A549 (cell line): Measurements from ENCODE around the gene GJB5. TPM values are rescaled to one million over a fixed set of nuclear protein-coding genes. Genes with fewer than 3 reads are reported as not detected.
"Not testable (repeated sequence)": the region's sequence is repeated elsewhere in the genome, so short reads cannot be mapped to it uniquely, and the experiment has no call there.

ENCODE experiments used
- ATAC-seq, 2 experiments: fragments of 200-7000 bp in 1 of 2; fragments of >200 bp in 1 of 2; cut with Nextera tagmentation in 1 of 2; cut with Tn5 transposase in 1 of 2; 3 replicates each; pipeline versions ENCODE4 v1.8.0 to v1.9.1; 2018 to 2020; ENCODE audit warnings: mild to moderate bottlenecking in 1 of 2, moderate library complexity in 1 of 2
- CTCF ChIA-PET: fragments of 300-600 bp; sonication (Branson Sonifier 250); formaldehyde crosslinking; extraction: SDS; loops from one replicate; lab custom pipeline; 2021; ENCODE audit warnings: antibody characterized with exemption, inconsistent platforms; lab: Yijun Ruan, JAX
- POLR2A ChIA-PET: fragments of 350-600 bp; formaldehyde crosslinking; extraction: SDS; loops from one replicate; lab custom pipeline; 2021; ENCODE audit warnings: antibody characterized with exemption, inconsistent platforms; lab: Yijun Ruan, JAX
- DNase-seq, 2 experiments: peaks; one replicate each; pipeline versions ENCODE4 v3.0.0 to v3.0.0-alpha.2; 2011 to 2016; ENCODE audit warnings: low read depth in 1 of 2, low spot score in 1 of 2
- FAIRE-seq: peaks from 2 replicates; lab custom pipeline; 2011; peaks lifted over from hg19 to GRCh38; lab: Jason Lieb, UNC
- H3K27ac ChIP-seq, 2 experiments: fragments of >200 bp; sonication (Bioruptor Twin); formaldehyde crosslinking; 3 replicates each; pipeline ENCODE4 v1.5.1; 2016 to 2017
- H3K4me1 ChIP-seq: fragments of >200 bp; sonication (Bioruptor Twin); formaldehyde crosslinking; 3 replicates; pipeline ENCODE4 v1.6.1; 2016
- H3K4me2 ChIP-seq: fragments of >200 bp; sonication (Bioruptor Twin); formaldehyde crosslinking; 3 replicates; pipeline ENCODE4 v1.6.1; 2016
- H3K4me3 ChIP-seq: fragments of >200 bp; sonication (Bioruptor Twin); formaldehyde crosslinking; 3 replicates; pipeline ENCODE4 v1.5.1; 2016
- H3K9me3 ChIP-seq: fragments of >200 bp; sonication (Bioruptor Twin); formaldehyde crosslinking; 3 replicates; pipeline ENCODE4 v1.6.1; 2016
- BHLHE40 ChIP-seq: IDR thresholded peaks from 2 replicates; pipeline ENCODE4 v1.6.1; 2012; ENCODE audit warnings: low read depth, low read length, inconsistent platforms
- E2F6 ChIP-seq: IDR thresholded peaks from 2 replicates; pipeline ENCODE4 v1.6.1; 2012; ENCODE audit warnings: low read depth, borderline replicate concordance
- EHF ChIP-seq: fragments of 250-450 bp; sonication (Bioruptor Pico); IDR thresholded peaks from 2 replicates; pipeline ENCODE4 v1.5.0; 2020; ENCODE audit warnings: mild to moderate bottlenecking
- ELK1 ChIP-seq: fragments of 150-350 bp; IDR thresholded peaks from 2 replicates; pipeline ENCODE4 v1.6.1; 2014; ENCODE audit warnings: low read depth, mild to moderate bottlenecking, low read length
- EP300 ChIP-seq, 2 experiments: fragments of >200 bp; sonication (Bioruptor Twin); formaldehyde crosslinking; IDR thresholded peaks; 2 replicates in 1 of 2; 3 replicates in 1 of 2; pipeline ENCODE4 v1.6.1; 2016 to 2017
- FOSB ChIP-seq: fragments of 250-450 bp; sonication (Bioruptor Pico); IDR thresholded peaks from 2 replicates; pipeline ENCODE4 v1.5.0; 2020; ENCODE audit warnings: mild to moderate bottlenecking, moderate library complexity
- JUN ChIP-seq, 2 experiments: fragments of >200 bp; sonication (Bioruptor Twin); formaldehyde crosslinking; IDR thresholded peaks; 2 replicates in 1 of 2; 3 replicates in 1 of 2; pipeline ENCODE4 v1.6.1; 2016 to 2017
- MAFK ChIP-seq: fragments of 450-650 bp; IDR thresholded peaks from 2 replicates; pipeline ENCODE4 v1.6.1; 2014; ENCODE audit not compliant: partially characterized antibody
- MAZ ChIP-seq: fragments of 150-350 bp; IDR thresholded peaks from 2 replicates; pipeline ENCODE4 v1.6.1; 2014; ENCODE audit warnings: antibody characterized with exemption, low read depth, low read length, borderline replicate concordance
- MYC ChIP-seq: IDR thresholded peaks from 2 replicates; pipeline ENCODE4 v1.6.1; 2012; ENCODE audit warnings: mild to moderate bottlenecking, inconsistent platforms, low read length, improper control_type of control experiment, borderline replicate concordance
- NPAS2 ChIP-seq: fragments of 250-450 bp; sonication (Bioruptor Pico); IDR thresholded peaks from 2 replicates; pipeline ENCODE4 v1.8.0; 2022; ENCODE audit warnings: mild to moderate bottlenecking, moderate library complexity, borderline replicate concordance
- PBX3 ChIP-seq: IDR thresholded peaks from 2 replicates; pipeline ENCODE4 v1.6.1; 2012
- PHF8 ChIP-seq: fragments of 200-600 bp; sonication (generic); IDR thresholded peaks from 2 replicates; pipeline ENCODE4 v1.6.1; 2016; ENCODE audit warnings: low read depth, mild to moderate bottlenecking, antibody characterized with exemption, moderate library complexity, borderline replicate concordance
- POLR2AphosphoS2 ChIP-seq: conservative IDR thresholded peaks from 2 replicates; pipeline ENCODE4 v1.6.1; 2012; ENCODE audit warnings: low read length, improper control_type of control experiment, inconsistent platforms
- RAD21 ChIP-seq, 2 experiments: fragments of >200 bp in 1 of 2; sonication (Bioruptor Twin) in 1 of 2; formaldehyde crosslinking in 1 of 2; IDR thresholded peaks in 1 of 2; conservative IDR thresholded peaks in 1 of 2; 2 replicates in 1 of 2; 3 replicates in 1 of 2; pipeline ENCODE4 v1.6.1; 2012 to 2018; ENCODE audit warnings: inconsistent platforms in 1 of 2
- TP53 ChIP-seq: fragments of 250-450 bp; sonication (Bioruptor Pico); IDR thresholded peaks from 2 replicates; pipeline ENCODE4 v1.5.0; 2021; ENCODE audit warnings: mild to moderate bottlenecking, moderate library complexity
- ZC3H11A ChIP-seq: fragments of 450-650 bp; IDR thresholded peaks from 2 replicates; pipeline ENCODE4 v1.6.1; 2014; ENCODE audit warnings: antibody characterized with exemption, mild to moderate bottlenecking
- WGBS: methylation state at CpG from one replicate; pipeline ENCODE4 v1.1.6; 2017; ENCODE audit errors: missing lambda C conversion rate; 5-methylcytosine and 5-hydroxymethylcytosine counted together
- polyA plus RNA-seq, 4 experiments: library from polyadenylated mRNA; depleted of rRNA in 3 of 4; stranded (reverse); fragments of >200 nt; fragmentation: RNase III in 1 of 4; extraction: RNeasy Plus Mini Kit Qiagen cat#74134 plus additional on column Dnase treatment in 1 of 4; gene quantifications; 2 replicates in 3 of 4; 3 replicates in 1 of 4; pipeline ENCODE4 v1.2.3, GENCODE V29; 2011 to 2017

Gene GJB5
- polyA plus RNA-seq, 2 of the 4 experiments (the other 2 are of a cell fraction) = 0.15 to 0.16 TPM

- ATAC-seq = no peak
- Histone ChIP-seq H3K9me3 (no peaks in the 10 kb centered on the region), H3K4me2 (no peak overlapping the region), H3K4me1 (peaks cover 5% of the 10 kb centered on the region; the same call in 2 of the 3 replicates), H3K4me3 (no peak overlapping the region), H3K27ac (no peak overlapping the region)
- TF ChIP-seq E2F6 (no peak), ZC3H11A (no peak), EHF (CRISPR knock-in tag) (no peak), ELK1 (no peak)
- POLR2A ChIA-PET = no interaction called here
- DNase-seq = no peak
- CTCF ChIA-PET = no interaction called here
- WGBS = 47% methylated on average over 3 of the region's 3 CpGs
- FAIRE-seq = no peak
Observed at GRCh38 chr1:34768856-34769255, 14.0 kb downstream of the GJB5 start.

GRCh38 chr1:34770891-34771504 lies 16.2 kb downstream of the GJB5 start:
- ATAC-seq = no peak
- POLR2A ChIA-PET = no interaction called here

GRCh38 chr1:34771573-34772371 lies 16.9 kb downstream of the GJB5 start:
- no peak for TF ChIP-seq NPAS2 (CRISPR knock-in tag)
- TF ChIP-seq BHLHE40 = no peak
- TF ChIP-seq PBX3 = no peak
- TF ChIP-seq TP53 (CRISPR knock-in tag) = no peak
- TF ChIP-seq MYC = no peak
- no peak for TF ChIP-seq PHF8
- no peak for TF ChIP-seq FOSB (CRISPR knock-in tag)
- TF ChIP-seq POLR2AphosphoS2 = no peak
- no peak for TF ChIP-seq ZC3H11A
- TF ChIP-seq EP300 (IDR thresholded peaks at IDR 0.05) = no peak
- TF ChIP-seq RAD21 (conservative IDR thresholded peaks at IDR 0.05 in 1 of 2, IDR thresholded peaks at IDR 0.05 in 1 of 2) = no peak
- no peak for TF ChIP-seq JUN (IDR thresholded peaks at IDR 0.05)
- CTCF ChIA-PET = interaction anchor here (0.6 to 1.6 kb wide), 4 partner anchors 15 to 1363 kb away, joined by 3 to 4 read pairs (median 3); no protein-coding TSS in a partner anchor
- POLR2A ChIA-PET = no interaction called here
- Histone ChIP-seq H3K4me2 (no peak overlapping the region), H3K4me1 (no peaks in the 10 kb centered on the region), H3K27ac (no peak overlapping the region), H3K4me3 (no peak overlapping the region), H3K9me3 (no peaks in the 10 kb centered on the region)
- 74% methylated on average over 15 of the region's 16 CpGs for WGBS
- ATAC-seq = no peak
- FAIRE-seq = no peak
- no peak for DNase-seq

More at GRCh38 chr1:34770891-34771504, 16.2 kb downstream of the GJB5 start:
- no peaks in the 10 kb centered on the region for H3K9me3 ChIP-seq
- H3K4me2 ChIP-seq = no peak overlapping the region
- DNase-seq = no peak
- FAIRE-seq = no peak
- no peak overlapping the region for H3K27ac ChIP-seq
- no peak for TF ChIP-seq EP300 (IDR thresholded peaks at IDR 0.05)
- peak; percentile 53 for TF ChIP-seq MAFK
- no peak for TF ChIP-seq MAZ
- WGBS = 84% methylated on average over 5 of the region's 5 CpGs
- H3K4me1 ChIP-seq = no peaks in the 10 kb centered on the region
- H3K4me3 ChIP-seq = no peak overlapping the region
- CTCF ChIA-PET = interaction anchor here (0.6 to 1.4 kb wide), 3 partner anchors 28 to 1363 kb away, joined by 3 read pairs; no protein-coding TSS in a partner anchor

- CTCF ChIA-PET = interaction anchor here (1.5 to 1.6 kb wide), 2 partner anchors 13 to 79 kb away, joined by 4 to 5 read pairs; no protein-coding TSS in a partner anchor
- H3K27ac ChIP-seq, DNase-seq, FAIRE-seq, H3K4me3 ChIP-seq, ATAC-seq, H3K4me2 ChIP-seq, POLR2A ChIA-PET, H3K9me3 ChIP-seq, H3K4me1 ChIP-seq: not testable (repeated sequence)
- WGBS = 79% methylated on average over 4 of the region's 4 CpGs
Observed at GRCh38 chr1:34773114-34773513, 18.3 kb downstream of the GJB5 start.
